ENCODE measurements around the gene DUT.

DNA sequence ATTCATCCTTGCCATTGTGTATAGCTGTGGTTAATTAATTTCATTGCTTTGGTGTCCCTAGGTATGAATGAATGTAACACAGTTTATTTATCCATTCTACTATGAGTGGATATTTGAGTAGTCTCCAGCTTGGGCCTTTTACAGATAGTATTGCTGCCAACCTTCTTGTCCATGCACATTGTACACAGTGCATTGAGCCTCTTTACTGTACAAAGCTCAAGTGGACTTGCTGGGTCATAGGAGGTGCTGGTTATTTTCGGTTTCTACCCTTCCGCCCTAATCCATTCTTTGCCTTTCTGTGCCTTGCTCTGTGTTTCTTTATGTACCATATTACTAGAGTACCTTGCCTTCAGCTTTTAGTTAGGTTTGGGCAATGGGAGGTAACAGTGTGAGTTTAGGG lies 60.7 kb downstream of the DUT start:
- TF ChIP-seq, protein P1, sequence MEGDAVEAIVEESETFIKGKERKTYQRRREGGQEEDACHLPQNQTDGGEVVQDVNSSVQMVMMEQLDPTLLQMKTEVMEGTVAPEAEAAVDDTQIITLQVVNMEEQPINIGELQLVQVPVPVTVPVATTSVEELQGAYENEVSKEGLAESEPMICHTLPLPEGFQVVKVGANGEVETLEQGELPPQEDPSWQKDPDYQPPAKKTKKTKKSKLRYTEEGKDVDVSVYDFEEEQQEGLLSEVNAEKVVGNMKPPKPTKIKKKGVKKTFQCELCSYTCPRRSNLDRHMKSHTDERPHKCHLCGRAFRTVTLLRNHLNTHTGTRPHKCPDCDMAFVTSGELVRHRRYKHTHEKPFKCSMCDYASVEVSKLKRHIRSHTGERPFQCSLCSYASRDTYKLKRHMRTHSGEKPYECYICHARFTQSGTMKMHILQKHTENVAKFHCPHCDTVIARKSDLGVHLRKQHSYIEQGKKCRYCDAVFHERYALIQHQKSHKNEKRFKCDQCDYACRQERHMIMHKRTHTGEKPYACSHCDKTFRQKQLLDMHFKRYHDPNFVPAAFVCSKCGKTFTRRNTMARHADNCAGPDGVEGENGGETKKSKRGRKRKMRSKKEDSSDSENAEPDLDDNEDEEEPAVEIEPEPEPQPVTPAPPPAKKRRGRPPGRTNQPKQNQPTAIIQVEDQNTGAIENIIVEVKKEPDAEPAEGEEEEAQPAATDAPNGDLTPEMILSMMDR (IDR thresholded peaks at IDR 0.05): no peak
- no peak for TF ChIP-seq POLR2A (IDR thresholded peaks at IDR 0.05)
